Transverse colon (tissue), 4 donors: ENCODE results near the gene AFG1L. TPM values are rescaled to one million over a fixed set of nuclear protein-coding genes. Genes with fewer than 3 reads are reported as not detected.
"Not testable (repeated sequence)": the region's sequence is repeated elsewhere in the genome, so short reads cannot be mapped to it uniquely, and the experiment has no call there.

ENCODE experiments used
- DNase-seq: peaks from one replicate; pipeline ENCODE4 v3.0.0-alpha.2; 2019
- H3K27ac ChIP-seq, 4 donors: fragments of 200-600 bp; sonication (generic); 2 replicates each; pipeline ENCODE4 v1.5.1; 2016 to 2018; ENCODE audit warnings: inconsistent platforms in 4 of 4
- H3K27me3 ChIP-seq: fragments of 200-600 bp; sonication (generic); 2 replicates; pipeline ENCODE4 v1.5.1; 2017; ENCODE audit warnings: inconsistent platforms
- H3K36me3 ChIP-seq, 4 donors: fragments of 200-600 bp; sonication (generic); 2 replicates each; pipeline ENCODE4 v1.5.1; 2017 to 2019; ENCODE audit warnings: inconsistent platforms in 4 of 4
- H3K4me1 ChIP-seq, 4 donors: fragments of 200-600 bp; sonication (generic); 2 replicates each; pipeline ENCODE4 v1.5.1; 2017 to 2020; ENCODE audit warnings: inconsistent platforms in 4 of 4
- H3K4me3 ChIP-seq, 4 donors: fragments of 200-600 bp; sonication (generic); 1 replicate in 1 of 4; 2 replicates in 3 of 4; pipeline versions ENCODE4 v1.5.1 to v1.6.1; 2017 to 2019; ENCODE audit warnings: inconsistent platforms in 4 of 4
- H3K9me3 ChIP-seq, 2 donors: fragments of 200-600 bp; sonication (generic); 2 replicates each; pipeline ENCODE4 v1.5.1; 2017 to 2019; ENCODE audit warnings: inconsistent platforms in 2 of 2
- EP300 ChIP-seq: sonication (generic); formaldehyde crosslinking; IDR thresholded peaks from one replicate; pipeline ENCODE4 v1.6.1; 2017; ENCODE audit warnings: antibody characterized with exemption, low read depth
- POLR2A ChIP-seq: fragments of 450-650 bp; IDR thresholded peaks from one replicate; pipeline ENCODE4 v1.6.1; 2016; ENCODE audit warnings: antibody characterized with exemption, mild to moderate bottlenecking, moderate library complexity
- POLR2AphosphoS5 ChIP-seq, 3 donors: sonication (generic); formaldehyde crosslinking; IDR thresholded peaks; one replicate each; pipeline ENCODE4 v1.6.1; 2016; ENCODE audit warnings: antibody characterized with exemption in 3 of 3
- WGBS, 2 donors: methylation state at CpG; one replicate each; pipeline ENCODE4 v1.1.5; 2018; ENCODE audit warnings: low coverage in 1 of 2; 5-methylcytosine and 5-hydroxymethylcytosine counted together
- in situ Hi-C, 4 donors: fragments of 200-750 bp; cut with MboI; loops; one replicate each; pipeline versions ENCODE4 v1.15.0 to v1.15.1; 2017; ENCODE audit warnings: low sequenced_read_pairs in 3 of 4, low pct_ligation_motif_present in 1 of 4, low pct_unique_long_range_greater_than_20kb in 1 of 4
- intact Hi-C: fragments of 100-400 bp; cut with DNase I; formaldehyde crosslinking; loops from one replicate; pipeline ENCODE4 v1.15.1; 2023; ENCODE audit warnings: low total_unique reads
- total RNA-seq, 4 donors: library from RNA; depleted of rRNA; stranded (reverse); fragments of >200 nt; gene quantifications; one replicate each; pipeline ENCODE4 v1.1.0, GENCODE V29; 2016
- TF ChIP-seq, protein P1 (sequence below), 5 experiments: fragments of 200-600 bp in 3 of 5; fragments of 450-650 bp in 2 of 5; sonication (generic) in 3 of 5; IDR thresholded peaks; 1 replicate in 2 of 5; 2 replicates in 3 of 5; pipeline ENCODE4 v1.5.1; 2016 to 2017; ENCODE audit warnings: antibody characterized with exemption in 5 of 5, inconsistent platforms in 3 of 5, mild to moderate bottlenecking in 2 of 5, moderate library complexity in 1 of 5

Gene AFG1L
- total RNA-seq, 4 donors from 2014 or later = 2.2 to 22.5 (median 5.5) TPM

DNA sequence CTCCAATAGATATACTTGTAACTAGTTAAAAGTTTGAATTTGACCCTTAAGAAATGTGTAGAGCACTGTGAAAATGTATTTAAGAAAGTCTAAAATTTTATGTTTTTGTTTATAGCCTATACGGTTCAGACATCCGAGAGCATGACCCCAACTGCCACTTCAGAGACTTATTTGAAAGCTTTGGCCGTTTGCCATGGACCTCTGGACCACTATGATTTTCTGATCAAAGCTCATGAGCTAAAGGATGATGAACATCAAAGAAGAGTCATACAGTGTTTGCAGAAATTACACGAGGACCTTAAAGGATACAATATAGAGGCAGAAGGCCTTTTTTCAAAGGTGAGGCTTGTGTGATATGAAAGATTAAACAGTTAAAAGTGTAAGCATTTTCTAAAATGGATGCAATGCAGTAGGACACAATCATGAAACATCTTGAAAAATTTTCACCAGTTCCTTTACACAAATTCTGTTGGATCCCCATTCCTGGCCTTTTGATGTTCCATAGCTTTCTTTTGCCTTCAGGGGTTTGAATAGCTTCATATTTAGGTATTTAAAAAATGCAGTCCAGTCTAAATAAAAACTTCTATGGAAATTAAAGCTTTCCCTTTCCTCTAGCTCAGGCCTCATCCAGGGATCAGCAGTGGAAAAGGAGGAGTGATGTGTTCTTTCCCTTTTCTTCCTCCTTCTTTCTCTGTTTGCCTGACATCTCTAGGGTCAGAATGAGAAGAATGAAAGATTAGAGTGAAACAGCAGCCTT lies 29.0 kb downstream of the AFG1L start:
- no peaks in the 10 kb centered on the region for H3K27me3 ChIP-seq
- no peaks in the 10 kb centered on the region for H3K36me3 ChIP-seq
- no peak overlapping the region for H3K4me3 ChIP-seq
- intact Hi-C loops = no loop called here
- no peak overlapping the region for H3K27ac ChIP-seq
- WGBS, 2 donors = 76 to 82% methylated on average over 4 of the region's 4 CpGs
- TF ChIP-seq, protein P1, sequence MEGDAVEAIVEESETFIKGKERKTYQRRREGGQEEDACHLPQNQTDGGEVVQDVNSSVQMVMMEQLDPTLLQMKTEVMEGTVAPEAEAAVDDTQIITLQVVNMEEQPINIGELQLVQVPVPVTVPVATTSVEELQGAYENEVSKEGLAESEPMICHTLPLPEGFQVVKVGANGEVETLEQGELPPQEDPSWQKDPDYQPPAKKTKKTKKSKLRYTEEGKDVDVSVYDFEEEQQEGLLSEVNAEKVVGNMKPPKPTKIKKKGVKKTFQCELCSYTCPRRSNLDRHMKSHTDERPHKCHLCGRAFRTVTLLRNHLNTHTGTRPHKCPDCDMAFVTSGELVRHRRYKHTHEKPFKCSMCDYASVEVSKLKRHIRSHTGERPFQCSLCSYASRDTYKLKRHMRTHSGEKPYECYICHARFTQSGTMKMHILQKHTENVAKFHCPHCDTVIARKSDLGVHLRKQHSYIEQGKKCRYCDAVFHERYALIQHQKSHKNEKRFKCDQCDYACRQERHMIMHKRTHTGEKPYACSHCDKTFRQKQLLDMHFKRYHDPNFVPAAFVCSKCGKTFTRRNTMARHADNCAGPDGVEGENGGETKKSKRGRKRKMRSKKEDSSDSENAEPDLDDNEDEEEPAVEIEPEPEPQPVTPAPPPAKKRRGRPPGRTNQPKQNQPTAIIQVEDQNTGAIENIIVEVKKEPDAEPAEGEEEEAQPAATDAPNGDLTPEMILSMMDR (IDR thresholded peaks at IDR 0.05) = no peak
- TF ChIP-seq POLR2AphosphoS5 (IDR thresholded peaks at IDR 0.05) (no peak), POLR2A (no peak), EP300 (no peak)
- no peaks in the 10 kb centered on the region for H3K9me3 ChIP-seq
- H3K4me1 ChIP-seq = no peaks in the 10 kb centered on the region
- DNase-seq = no peak
- in situ Hi-C loops = no loop called here

DNA sequence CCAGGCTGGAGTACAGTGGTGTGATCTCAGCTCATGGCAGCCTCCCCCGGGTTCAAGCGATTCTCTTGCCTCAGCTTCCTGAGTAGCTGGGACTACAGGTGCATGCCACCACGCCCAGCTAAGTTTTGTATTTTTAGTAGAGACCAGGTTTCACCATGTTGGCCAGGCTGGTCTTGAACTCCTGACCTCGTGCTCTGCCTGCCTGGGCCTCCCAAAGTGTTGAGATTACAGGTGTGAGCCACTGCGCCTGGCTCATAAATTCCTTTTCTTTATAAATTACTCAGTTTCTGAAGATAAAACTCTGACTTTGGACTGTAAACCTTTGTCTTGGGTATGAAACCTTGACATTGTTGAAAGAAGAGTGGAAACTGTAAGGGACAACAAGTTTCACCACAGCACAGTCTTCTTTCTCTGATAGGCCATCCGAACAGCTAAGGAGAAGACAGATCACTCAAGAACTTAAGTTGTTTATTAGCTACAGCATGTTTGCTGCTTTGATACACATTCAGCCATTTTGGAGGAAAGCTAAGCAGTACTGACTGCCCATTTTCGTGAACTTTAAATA lies 35.4 kb downstream of the AFG1L start:
- H3K4me3 ChIP-seq, H3K36me3 ChIP-seq, H3K27ac ChIP-seq, H3K27me3 ChIP-seq, intact Hi-C loops, in situ Hi-C loops, DNase-seq, H3K9me3 ChIP-seq, H3K4me1 ChIP-seq: not testable (repeated sequence)
- WGBS, 2 donors = 81 to 96% methylated on average over 2 to 7 of the region's 7 CpGs

DNA sequence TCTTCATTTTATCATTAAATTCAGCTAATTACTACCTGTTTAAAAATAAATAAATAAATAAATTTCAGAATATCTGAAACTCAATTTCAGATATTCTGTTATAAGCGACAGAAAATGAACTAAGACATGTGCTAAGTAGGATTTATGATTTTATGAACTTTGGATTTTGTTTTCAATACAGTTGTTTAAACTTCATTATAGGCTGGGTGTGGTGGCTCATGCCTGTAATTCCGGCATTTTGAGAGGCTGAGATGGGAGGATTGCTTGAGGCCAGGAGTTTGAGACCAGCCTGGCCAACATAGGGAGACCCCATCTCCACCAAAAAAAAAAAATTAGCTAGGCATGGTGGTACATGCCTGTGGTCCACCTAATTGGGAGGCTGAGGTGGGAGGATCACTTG lies 36.0 kb downstream of the AFG1L start:
- Histone ChIP-seq H3K9me3 (no peaks in the 10 kb centered on the region), H3K27ac (no peak overlapping the region), H3K27me3 (no peaks in the 10 kb centered on the region), H3K36me3 (no peaks in the 10 kb centered on the region), H3K4me3 (no peak overlapping the region), H3K4me1 (peaks cover 0 to 5% (median 0%) of the 10 kb centered on the region in 4 donors)
- DNase-seq = no peak
- TF ChIP-seq POLR2AphosphoS5 (IDR thresholded peaks at IDR 0.05) (no peak), EP300 (no peak), POLR2A (no peak)
- TF ChIP-seq, protein P1 (IDR thresholded peaks at IDR 0.05) = no peak
- in situ Hi-C loops = no loop called here
- WGBS, 2 donors = 49 to 67% methylated on average over 2 of the region's 2 CpGs
- intact Hi-C loops = no loop called here

DNA sequence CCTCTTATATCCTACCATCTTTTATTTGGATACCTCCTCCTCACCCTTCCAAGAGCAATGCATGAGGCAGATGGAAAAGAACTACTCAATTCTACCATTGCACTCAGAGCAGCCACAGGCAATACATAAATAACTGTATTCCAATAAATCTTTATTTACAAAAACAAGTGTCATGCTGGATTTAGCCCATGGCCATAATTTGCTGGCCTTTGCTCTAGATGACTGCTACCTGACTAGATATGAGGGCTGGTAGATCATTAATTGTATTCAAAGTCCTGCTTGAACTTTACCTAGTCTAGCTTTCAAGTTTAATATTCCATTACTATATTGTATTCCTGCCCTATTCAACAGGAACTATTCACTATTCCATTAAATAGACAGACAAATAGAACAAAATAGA lies 37.1 kb downstream of the AFG1L start:
- no peak for DNase-seq
- H3K4me1 ChIP-seq = peaks cover 0 to 5% (median 0%) of the 10 kb centered on the region in 4 donors
- intact Hi-C loops (no loop called here), in situ Hi-C loops (no loop called here)
- no peak overlapping the region for H3K27ac ChIP-seq
- H3K9me3 ChIP-seq = no peaks in the 10 kb centered on the region
- H3K36me3 ChIP-seq = no peaks in the 10 kb centered on the region
- no peaks in the 10 kb centered on the region for H3K27me3 ChIP-seq
- no peak for TF ChIP-seq POLR2AphosphoS5 (IDR thresholded peaks at IDR 0.05)
- no peak for TF ChIP-seq EP300
- TF ChIP-seq POLR2A = no peak
- TF ChIP-seq, protein P1 (IDR thresholded peaks at IDR 0.05) = no peak
- no peak overlapping the region for H3K4me3 ChIP-seq
